NCI-H82 treated with DMSO at 0.1 percent for 48 hours (cell line): Measurements from ENCODE around the gene EHHADH.
A peak's percentile ranks its signal among the peaks of the same experiment; 100 is the strongest.

ENCODE experiments used
- DNase-seq: peaks from one replicate; lab custom pipeline; 2025; ENCODE audit not compliant: unreplicated experiment; lab: John Stamatoyannopoulos, UW

The EHHADH gene

GRCh38 chr3:185199671-185200070 is 54.2 kb downstream of the EHHADH start:
- DNase-seq = no peak

GRCh38 chr3:185199206-185199605 is 54.6 kb downstream of the EHHADH start:
- no peak for DNase-seq

DNA sequence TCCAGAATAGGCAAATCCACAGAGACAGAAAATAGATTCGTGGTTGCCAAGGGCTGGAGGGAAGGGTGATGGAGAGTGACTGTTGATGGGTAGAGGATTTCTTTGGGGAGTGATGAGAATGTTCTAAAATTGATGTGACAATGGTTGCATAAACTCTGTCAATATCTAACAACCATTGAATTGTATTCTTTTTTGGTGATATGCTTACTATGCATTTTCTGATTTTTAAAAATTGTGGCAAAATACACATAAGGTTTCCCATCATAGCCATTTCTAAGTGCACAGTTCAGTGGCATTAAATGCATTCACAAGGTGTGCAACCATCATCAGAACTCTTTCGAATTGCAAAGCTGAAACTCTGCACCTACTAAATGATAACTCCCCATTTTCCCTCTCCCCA is 56.8 kb downstream of the EHHADH start:
- DNase-seq = no peak

DNA sequence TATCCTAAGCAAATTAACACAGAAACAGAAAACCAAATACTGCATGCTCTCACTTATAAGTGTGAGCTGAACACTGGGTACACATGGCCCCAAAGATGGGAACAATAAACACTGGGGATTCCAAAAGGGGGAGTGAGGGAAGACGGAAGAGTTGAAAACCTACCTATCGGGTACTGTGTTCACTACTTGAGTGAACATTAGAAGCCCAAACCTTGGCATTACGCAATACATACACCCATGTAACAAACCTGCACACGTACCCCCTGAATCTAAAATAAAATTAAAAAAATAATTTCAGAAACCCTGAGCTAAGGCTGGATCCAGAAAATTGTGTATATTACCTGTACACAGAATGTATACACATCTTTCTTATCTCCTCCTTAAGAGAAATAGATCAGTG is 58.2 kb downstream of the EHHADH start:
- DNase-seq = no peak

DNA sequence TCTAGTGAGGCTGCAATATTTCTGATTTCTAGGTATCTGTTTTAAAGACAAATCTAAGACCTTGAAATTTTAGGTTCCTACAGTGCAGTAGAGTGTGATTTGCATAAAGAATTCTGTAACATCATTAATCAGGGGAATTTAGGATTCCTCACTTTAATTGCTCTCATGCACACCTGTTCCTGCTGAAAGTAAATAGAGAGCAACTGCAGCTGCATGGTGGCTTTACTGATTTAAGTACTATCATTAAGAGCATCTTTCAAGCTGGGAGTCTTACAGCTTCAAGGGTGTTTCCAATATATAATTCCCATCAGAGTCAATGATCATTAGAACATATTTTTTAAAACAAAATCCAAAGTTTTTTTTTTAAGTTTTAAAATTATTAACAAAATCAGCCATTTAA is 65.0 kb downstream of the EHHADH start:
- peak; percentile 49 for DNase-seq

GRCh38 chr3:185187391-185187790 is 66.5 kb downstream of the EHHADH start:
- DNase-seq = no peak

DNA sequence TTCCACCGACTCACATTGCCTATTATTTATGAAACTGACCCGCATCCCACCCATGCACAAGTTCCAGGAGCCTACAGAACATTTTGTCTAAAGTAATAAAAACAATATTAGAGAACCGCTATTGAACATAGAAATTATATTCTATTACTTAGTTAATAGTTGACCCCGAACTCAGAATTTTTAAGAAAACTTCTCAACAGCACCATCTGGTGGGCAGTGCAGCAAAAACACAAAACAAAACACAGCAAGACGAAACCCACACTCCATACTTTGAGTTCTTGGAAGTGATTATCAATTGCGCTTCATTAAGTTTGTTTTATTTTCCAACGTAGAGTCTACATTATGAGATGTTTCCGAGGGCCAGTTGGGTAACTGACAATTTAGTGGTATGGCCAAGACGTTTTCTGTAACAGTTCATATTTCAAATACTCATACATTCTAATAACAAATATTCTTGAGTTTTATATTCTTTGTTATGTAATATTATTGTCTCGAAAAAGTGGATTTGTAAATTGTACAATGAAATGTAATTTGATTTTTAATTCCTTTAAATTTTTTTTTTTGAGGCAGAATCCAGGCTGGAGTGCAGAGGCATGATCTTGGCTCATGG is 77.0 kb downstream of the EHHADH start:
- no peak for DNase-seq

- no peak for DNase-seq
These were observed 78.4 kb downstream of the EHHADH start for GRCh38 chr3:185175370-185175987.

DNA sequence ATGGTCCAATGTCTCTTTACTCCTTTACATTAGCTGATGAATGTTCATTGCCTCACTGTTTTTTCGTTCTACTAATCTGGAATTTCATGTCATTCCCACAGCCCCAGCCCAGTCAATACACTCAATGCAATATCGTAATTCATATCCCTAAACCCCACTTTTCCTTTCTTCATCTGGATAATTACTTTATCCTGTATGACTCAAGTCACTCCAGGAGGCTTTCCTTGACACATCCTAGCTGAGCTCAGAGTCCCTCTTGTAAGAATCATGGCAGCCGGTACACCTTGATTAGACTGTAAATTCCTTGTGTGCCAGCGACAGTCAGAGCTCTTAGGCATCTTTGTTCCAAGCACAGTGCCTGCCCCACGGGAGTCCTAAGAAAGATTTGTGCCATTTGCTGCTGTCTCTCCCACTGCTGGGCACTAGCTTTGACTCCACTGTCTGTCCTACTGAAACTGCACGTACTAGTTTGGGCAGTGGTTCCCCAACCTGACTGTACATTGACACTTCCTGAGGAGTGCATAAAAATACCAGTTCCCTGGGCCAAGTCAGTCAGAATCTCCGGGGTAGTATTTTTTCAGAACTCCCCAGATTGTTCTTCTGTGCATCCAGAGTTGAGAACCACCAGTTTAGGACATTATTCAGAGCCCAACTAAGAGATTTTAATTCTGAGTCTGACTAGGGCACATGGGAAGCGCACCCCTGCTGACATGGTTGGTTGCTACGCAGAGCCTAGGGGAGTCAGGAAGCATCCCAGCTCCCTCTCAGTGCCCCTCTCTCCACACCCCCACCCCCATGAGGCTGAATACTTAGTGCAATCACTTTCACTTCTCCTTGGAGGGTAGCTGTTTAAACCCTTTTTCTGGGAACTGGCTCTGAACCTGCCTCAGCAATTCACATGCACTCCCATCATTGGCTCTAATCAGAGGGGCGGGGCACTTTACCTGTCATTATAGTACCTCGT is 81.5 kb downstream of the EHHADH start:
- no peak for DNase-seq

DNA sequence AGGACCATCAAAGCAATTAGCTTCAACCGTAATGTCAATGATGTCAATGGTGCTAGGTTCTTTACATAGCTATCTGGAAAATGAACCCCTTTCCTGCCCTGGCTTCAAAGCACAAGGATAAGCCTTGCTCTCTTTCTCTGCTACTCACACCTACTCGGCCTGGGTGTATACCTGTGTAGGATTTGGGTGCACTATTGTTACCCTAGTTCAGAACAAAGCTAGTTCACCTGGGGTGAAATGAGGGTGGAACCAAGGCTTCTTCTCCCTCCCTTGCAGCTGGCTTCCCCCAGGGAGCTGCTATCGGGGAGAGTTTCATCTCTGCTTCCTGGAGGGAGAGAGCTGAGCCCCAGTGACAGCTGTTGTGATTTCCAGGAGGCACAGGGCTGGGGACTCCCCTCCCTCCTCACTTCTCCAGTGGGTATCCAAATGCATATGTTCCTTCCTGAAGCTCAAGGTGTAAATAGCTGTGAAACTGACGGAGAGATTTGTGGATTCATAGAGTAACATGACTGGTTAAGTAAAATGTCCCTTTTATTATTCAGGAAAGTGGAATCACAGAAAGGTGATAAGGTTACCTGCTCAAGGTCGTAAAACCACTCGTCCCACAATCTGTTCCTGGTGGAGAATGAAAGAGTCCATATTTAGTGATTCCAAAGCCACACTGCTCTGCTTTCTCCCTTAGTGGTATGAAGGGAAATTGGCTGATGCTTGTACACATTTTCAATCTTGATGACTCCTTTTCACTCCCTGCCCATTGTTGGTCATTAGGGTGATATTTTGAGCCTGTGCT is 89.2 kb downstream of the EHHADH start:
- no peak for DNase-seq

DNA sequence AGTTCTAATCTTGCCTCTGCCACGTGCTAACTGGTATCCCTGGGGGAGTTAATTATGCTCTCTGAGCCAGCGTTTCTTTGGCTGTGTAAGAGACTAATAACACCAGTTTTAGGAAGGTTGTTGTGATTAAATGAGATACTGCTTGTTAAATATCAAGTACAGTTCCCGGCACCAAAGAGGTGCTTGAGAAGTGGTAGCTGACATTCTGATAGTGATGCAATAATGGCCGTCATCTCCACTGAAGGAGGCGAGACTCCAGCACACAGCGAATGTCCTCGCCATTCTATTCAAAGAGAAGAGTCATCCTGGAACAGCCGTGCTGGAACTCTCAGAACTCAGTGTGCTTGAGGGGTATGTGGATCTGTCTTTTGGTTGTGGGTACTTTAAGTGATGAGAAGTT is 91.2 kb downstream of the EHHADH start:
- DNase-seq = no peak

DNA sequence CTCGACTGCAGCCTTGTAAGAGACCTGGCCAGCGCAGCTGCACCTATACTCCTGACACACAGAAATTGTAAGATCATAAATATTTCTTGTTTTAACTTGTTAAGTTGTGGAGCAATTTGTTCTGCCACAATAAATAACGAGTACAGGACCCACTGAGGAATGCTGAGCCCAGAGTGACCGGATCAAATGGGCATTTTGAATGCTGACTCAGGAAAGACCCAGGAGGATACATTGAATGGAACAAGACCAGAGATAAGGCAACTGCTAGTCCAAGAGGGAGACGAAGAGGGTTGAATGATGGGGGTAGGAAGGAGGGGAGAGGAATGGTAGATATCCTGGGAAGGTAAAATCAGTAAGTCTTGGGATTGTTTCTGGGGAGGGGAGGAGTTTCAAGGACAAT is 92.1 kb downstream of the EHHADH start:
- DNase-seq = no peak

- no peak for DNase-seq
These were observed 96.5 kb downstream of the EHHADH start for GRCh38 chr3:185157347-185157746.

- no peak for DNase-seq
These were observed 98.2 kb downstream of the EHHADH start for GRCh38 chr3:185155678-185156077.

- DNase-seq = no peak
These were observed 99.8 kb downstream of the EHHADH start for GRCh38 chr3:185153861-185154629.

DNA sequence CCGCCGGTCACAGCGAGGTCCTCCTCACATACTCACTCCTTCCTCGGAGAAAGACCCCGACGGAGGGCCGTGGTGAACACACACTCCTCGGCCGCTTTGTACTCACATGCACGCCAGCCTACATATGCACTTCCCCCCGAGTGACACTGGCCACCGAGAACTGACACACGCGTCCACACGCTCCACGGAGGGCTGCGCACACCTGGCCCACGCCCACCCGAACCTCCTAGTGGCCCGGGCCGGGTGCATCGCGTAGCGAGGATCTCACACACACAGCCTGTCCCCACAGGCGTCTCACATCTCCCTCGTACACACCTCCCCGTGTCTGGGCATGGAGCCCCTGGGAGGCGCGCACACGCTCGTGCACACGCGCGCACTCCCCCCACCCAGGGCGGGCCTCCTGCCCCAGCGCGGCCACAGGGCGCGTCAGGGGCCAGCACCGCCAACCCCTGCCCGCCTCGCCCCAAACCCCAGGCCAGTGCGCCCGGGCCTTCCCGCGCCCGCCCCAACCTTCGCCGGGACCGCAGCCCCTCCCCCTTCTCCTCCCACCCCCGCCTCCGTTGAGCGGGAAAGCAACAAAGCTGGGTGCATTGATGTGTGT is 100.6 kb downstream of the EHHADH start:
- DNase-seq = no peak

DNA sequence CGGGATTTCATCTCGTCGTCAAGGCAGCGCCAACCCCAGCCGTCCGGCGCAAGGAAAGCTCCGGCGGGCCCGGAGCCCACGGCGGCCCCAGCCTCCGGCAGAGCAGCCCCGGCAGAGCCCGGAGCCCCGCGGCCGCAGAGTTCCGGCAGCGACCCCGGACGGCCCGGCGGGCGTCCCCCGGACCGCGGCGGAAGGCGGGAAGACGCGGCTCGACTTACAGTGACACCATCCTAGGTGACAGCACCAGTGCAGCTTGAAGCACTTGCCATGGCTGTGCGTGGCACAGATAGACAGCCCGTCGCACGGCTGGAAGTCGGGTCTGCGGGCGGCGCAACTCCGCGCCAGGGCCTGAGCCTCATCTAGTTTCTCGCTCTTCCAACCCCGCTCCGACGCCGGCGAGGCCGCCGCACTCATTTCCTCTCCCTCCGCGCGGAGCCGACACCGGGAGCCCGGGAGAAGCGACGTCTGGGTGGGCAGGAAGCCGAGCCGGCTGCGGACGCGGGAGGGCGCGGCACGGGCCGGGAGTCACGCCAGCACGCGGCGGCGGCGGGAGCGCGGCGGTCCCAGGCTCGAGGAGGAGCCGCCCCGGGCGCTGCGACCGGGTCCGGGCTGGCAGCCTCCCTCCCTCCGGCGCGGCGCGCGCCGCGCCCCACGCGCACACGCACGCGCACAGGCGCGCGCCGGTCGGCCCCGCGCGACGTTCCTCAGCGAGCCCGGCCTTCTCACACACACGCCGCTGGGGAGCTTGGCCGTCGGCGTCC is 101.3 kb downstream of the EHHADH start, which contains the start of gene C3orf70:
C3orf70 (minus strand) TSS at position 651 of the 761 bp plus-strand sequence; CDS start at position 414, 237 bp downstream.
- no peak for DNase-seq

GRCh38 chr3:185151964-185152409 is 101.9 kb downstream of the EHHADH start:
- no peak for DNase-seq
